Psoas muscle (tissue), 8 donors: ENCODE results near the gene ANO6. TPM values are rescaled to one million over a fixed set of nuclear protein-coding genes. Genes with fewer than 3 reads are reported as not detected.

Experiments used
- ATAC-seq, 4 donors: fragments of 200-7000 bp; cut with Tn5 transposase; one replicate each; pipeline ENCODE4 v1.9.1; 2020; ENCODE audit warnings: moderate library complexity in 3 of 4, mild to moderate bottlenecking in 2 of 4
- DNase-seq, 2 donors: peaks; one replicate each; pipeline ENCODE4 v3.0.0-alpha.2; 2020
- H3K27ac ChIP-seq: fragments of 200-600 bp; one replicate; pipeline ENCODE4 v1.8.0; 2022
- H3K27me3 ChIP-seq, 3 donors: fragments of 200-600 bp in 1 of 3; one replicate each; pipeline versions ENCODE4 v1.6.1 to v1.8.0; 2013 to 2022; ENCODE audit warnings: low read length in 2 of 3, mild to moderate bottlenecking in 2 of 3, moderate library complexity in 1 of 3; ENCODE audit not compliant: insufficient read depth in 3 of 3
- H3K36me3 ChIP-seq, 2 donors: fragments of 200-600 bp in 1 of 2; one replicate each; pipeline versions ENCODE4 v1.6.1 to v1.8.0; 2013 to 2022; ENCODE audit warnings: low read depth in 1 of 2, mild to moderate bottlenecking in 1 of 2, moderate library complexity in 1 of 2; ENCODE audit not compliant: insufficient read depth in 1 of 2
- H3K4me1 ChIP-seq: fragments of 200-600 bp; one replicate; pipeline ENCODE4 v1.8.0; 2022
- H3K4me3 ChIP-seq: fragments of 200-600 bp; one replicate; pipeline ENCODE4 v1.8.0; 2022; ENCODE audit warnings: mild to moderate bottlenecking
- H3K9me3 ChIP-seq: fragments of 200-600 bp; one replicate; pipeline ENCODE4 v1.8.0; 2022
- CTCF ChIP-seq: fragments of 200-600 bp; IDR thresholded peaks from one replicate; pipeline ENCODE4 v1.8.0; 2022; ENCODE audit warnings: antibody characterized with exemption
- WGBS, 3 donors: extraction: QIAGEN DNeasy Blood & Tissue Kit; methylation state at CpG; one replicate each; pipeline versions ENCODE4 v1.1.6 to v1.1.7; 2013; 5-methylcytosine and 5-hydroxymethylcytosine counted together
- intact Hi-C, 2 donors: fragments of 100-400 bp; cut with DNase I; formaldehyde crosslinking; loops; one replicate each; pipeline versions ENCODE4 v1.11.0 to v1.14.2; 2022
- polyA plus RNA-seq, 3 donors: library from polyadenylated mRNA; stranded (reverse); fragments of 200-250 nt; gene quantifications; one replicate each; pipeline ENCODE4 v1.2.3, GENCODE V29; 2013
- total RNA-seq, 4 donors: library from RNA; stranded (reverse); fragmentation: NEBNext Ultra II Directional in 2 of 4; extraction: Animal tissue kit (Norgen Biotek cat#: 25700) in 2 of 4; gene quantifications; one replicate each; pipeline versions ENCODE4 v1.2.1 to v1.2.4, GENCODE V29; 2021 to 2023
- donor health status: healthy with polysubstance abuse.
- donor health status: DM: no; HTN: no; CAD: no; lungs with moderate emphysema.
- donor health status: Bipolar disorder and iron deficiency.
- donor health status: healthy.
- donor health status: DM: yes; HTN: yes; CAD: no.
- donor health status: DM: no; HTN: no; CAD: no.
- donor health status: DM: no; HTN: no; CAD: no.
- donor health status: DM: yes; HTN: yes; CAD: no.

Gene ANO6
- total and polyA plus RNA-seq, 7 donors = 25.6 to 121 (median 51.5) TPM

GRCh38 chr12:45351921-45352670 is 136.2 kb downstream of the ANO6 start:
- ATAC-seq (no peak), DNase-seq (no peak)
- H3K9me3 ChIP-seq = no peaks in the 10 kb centered on the region
- H3K27me3 ChIP-seq = no peaks in the 10 kb centered on the region
- H3K36me3 ChIP-seq = peaks cover 23 to 97% of the 10 kb centered on the region in 2 donors
- H3K4me3 ChIP-seq = no peak overlapping the region
- H3K27ac ChIP-seq = no peak overlapping the region
- H3K4me1 ChIP-seq = peaks cover 12% of the 10 kb centered on the region
- WGBS, 3 donors = 68 to 75% (median 71%) methylated on average over 10 of the region's 10 CpGs
- TF ChIP-seq CTCF = no peak
- intact Hi-C loops = no loop called here

- Histone ChIP-seq H3K4me3 (no peak overlapping the region), H3K9me3 (no peaks in the 10 kb centered on the region), H3K4me1 (peaks cover 22% of the 10 kb centered on the region), H3K27me3 (no peaks in the 10 kb centered on the region), H3K27ac (peak overlapping the region; percentile 44), H3K36me3 (peaks cover 18 to 97% of the 10 kb centered on the region in 2 donors)
- 77 to 96% (median 89%) methylated on average over 2 of the region's 2 CpGs for WGBS, 3 donors
- ATAC-seq (peak in 2 of 4 donors; percentile 45 to 53), DNase-seq (no peak)
- TF ChIP-seq CTCF = no peak
- intact Hi-C loops = no loop called here
Measured at GRCh38 chr12:45353944-45354343, 138.0 kb downstream of the ANO6 start.

- H3K36me3 ChIP-seq = peaks cover 18 to 97% of the 10 kb centered on the region in 2 donors
- no peak for ATAC-seq
- intact Hi-C loops = no loop called here
- H3K4me3 ChIP-seq = no peak overlapping the region
- no peak for DNase-seq
- no peak for TF ChIP-seq CTCF
- H3K27me3 ChIP-seq = no peaks in the 10 kb centered on the region
- H3K27ac ChIP-seq = peak overlapping the region; percentile 44
- H3K9me3 ChIP-seq = no peaks in the 10 kb centered on the region
- H3K4me1 ChIP-seq = peaks cover 22% of the 10 kb centered on the region
Measured at GRCh38 chr12:45354399-45354798, 138.5 kb downstream of the ANO6 start.

- ATAC-seq (no peak), DNase-seq (no peak)
- Histone ChIP-seq H3K27me3 (no peaks in the 10 kb centered on the region), H3K9me3 (no peaks in the 10 kb centered on the region), H3K4me1 (peaks cover 22% of the 10 kb centered on the region), H3K4me3 (no peak overlapping the region), H3K27ac (peak overlapping the region; percentile 47), H3K36me3 (peaks cover 10 to 93% of the 10 kb centered on the region in 2 donors)
- TF ChIP-seq CTCF = no peak
- WGBS, 3 donors = 81 to 84% (median 83%) methylated on average over 3 of the region's 3 CpGs
- intact Hi-C loops = no loop called here
Measured at GRCh38 chr12:45355730-45356129, 139.8 kb downstream of the ANO6 start.
